NCI-H2227 (cell line): ENCODE measurements around the gene GNA14.
"Not testable (repeated sequence)": the region's sequence is repeated elsewhere in the genome, so short reads cannot be mapped to it uniquely, and the experiment has no call there.

Source experiments
- DNase-seq: peaks from one replicate; lab custom pipeline; 2025; ENCODE audit not compliant: unreplicated experiment; lab: John Stamatoyannopoulos, UW

The GNA14 gene

GRCh38 chr9:77497322-77498198 lies 150.6 kb downstream of the GNA14 start:
- DNase-seq = no peak

GRCh38 chr9:77495834-77496671 lies 152.1 kb downstream of the GNA14 start:
- no peak for DNase-seq

GRCh38 chr9:77490279-77490678 lies 157.8 kb downstream of the GNA14 start:
- not testable (repeated sequence) for DNase-seq

GRCh38 chr9:77489405-77490163 lies 158.5 kb downstream of the GNA14 start:
- not testable (repeated sequence) for DNase-seq

- no peak for DNase-seq
These were observed 159.5 kb downstream of the GNA14 start for GRCh38 chr9:77488439-77489126.

GRCh38 chr9:77486968-77487367 lies 161.2 kb downstream of the GNA14 start:
- no peak for DNase-seq

- DNase-seq = no peak
These were observed 161.7 kb downstream of the GNA14 start for GRCh38 chr9:77486463-77486862.

GRCh38 chr9:77475641-77476473 lies 172.3 kb downstream of the GNA14 start:
- DNase-seq = no peak

GRCh38 chr9:77474936-77475335 lies 173.2 kb downstream of the GNA14 start:
- no peak for DNase-seq

- DNase-seq = no peak
These were observed 175.5 kb downstream of the GNA14 start for GRCh38 chr9:77472646-77473045.

- no peak for DNase-seq
These were observed 176.6 kb downstream of the GNA14 start for GRCh38 chr9:77471572-77471971.

GRCh38 chr9:77469515-77470231 lies 178.4 kb downstream of the GNA14 start:
- no peak for DNase-seq

GRCh38 chr9:77464661-77465060 lies 183.5 kb downstream of the GNA14 start:
- no peak for DNase-seq

GRCh38 chr9:77463151-77463550 lies 185.0 kb downstream of the GNA14 start:
- no peak for DNase-seq

- peak; percentile 3 for DNase-seq
These were observed 186.1 kb downstream of the GNA14 start for GRCh38 chr9:77462066-77462465.

GRCh38 chr9:77460938-77461337 lies 187.2 kb downstream of the GNA14 start:
- DNase-seq = no peak

GRCh38 chr9:77457916-77458592 lies 190.1 kb downstream of the GNA14 start:
- no peak for DNase-seq

GRCh38 chr9:77456829-77457437 lies 191.2 kb downstream of the GNA14 start:
- DNase-seq = peak; percentile 73
